ENCODE measurements around the gene FIBP. TPM values are rescaled to one million over a fixed set of nuclear protein-coding genes. Genes with fewer than 3 reads are reported as not detected.

FIBP gene
- total RNA-seq: 95.7 and 125 TPM in 2 replicates

GRCh38 chr11:65888163-65888814 is at the start of gene FIBP:
Gene FIBP (minus strand): TSS chr11:65888471. CDS start chr11:65888418, 53 bp downstream.

DNA sequence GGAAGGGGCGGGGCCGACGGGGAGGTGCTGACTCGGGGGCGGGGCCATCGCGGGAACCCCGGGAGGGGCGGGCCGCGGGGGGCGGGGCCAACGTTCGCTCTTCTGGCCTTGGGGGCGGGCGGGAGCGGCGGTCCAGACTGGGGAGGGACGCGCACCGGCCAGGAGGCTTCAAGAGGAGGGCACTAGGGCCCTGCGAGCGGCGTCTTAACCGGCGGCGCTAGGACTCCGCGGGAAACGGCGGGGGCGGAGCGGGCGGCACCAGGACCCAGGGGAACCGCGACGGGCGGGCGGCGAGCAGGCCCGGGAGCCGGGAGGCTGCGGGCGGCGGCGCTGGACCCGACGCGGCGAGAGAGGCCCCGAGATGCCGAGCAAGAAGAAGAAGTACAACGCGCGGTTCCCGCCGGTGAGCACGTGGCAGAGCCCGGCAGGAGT is 30.9 kb upstream of the FIBP start, which contains the start of gene DRAP1:
Gene DRAP1, plus strand, starts transcription at position 286 of the 432 bp plus-strand sequence. Its CDS starts 76 bp downstream, at position 362.

GRCh38 chr11:65918211-65919140 is 30.2 kb upstream of the FIBP start, which contains the start of gene C11orf68:
Gene C11orf68 (minus strand): TSS chr11:65919062. CDS start chr11:65919031, 31 bp downstream.

DNA sequence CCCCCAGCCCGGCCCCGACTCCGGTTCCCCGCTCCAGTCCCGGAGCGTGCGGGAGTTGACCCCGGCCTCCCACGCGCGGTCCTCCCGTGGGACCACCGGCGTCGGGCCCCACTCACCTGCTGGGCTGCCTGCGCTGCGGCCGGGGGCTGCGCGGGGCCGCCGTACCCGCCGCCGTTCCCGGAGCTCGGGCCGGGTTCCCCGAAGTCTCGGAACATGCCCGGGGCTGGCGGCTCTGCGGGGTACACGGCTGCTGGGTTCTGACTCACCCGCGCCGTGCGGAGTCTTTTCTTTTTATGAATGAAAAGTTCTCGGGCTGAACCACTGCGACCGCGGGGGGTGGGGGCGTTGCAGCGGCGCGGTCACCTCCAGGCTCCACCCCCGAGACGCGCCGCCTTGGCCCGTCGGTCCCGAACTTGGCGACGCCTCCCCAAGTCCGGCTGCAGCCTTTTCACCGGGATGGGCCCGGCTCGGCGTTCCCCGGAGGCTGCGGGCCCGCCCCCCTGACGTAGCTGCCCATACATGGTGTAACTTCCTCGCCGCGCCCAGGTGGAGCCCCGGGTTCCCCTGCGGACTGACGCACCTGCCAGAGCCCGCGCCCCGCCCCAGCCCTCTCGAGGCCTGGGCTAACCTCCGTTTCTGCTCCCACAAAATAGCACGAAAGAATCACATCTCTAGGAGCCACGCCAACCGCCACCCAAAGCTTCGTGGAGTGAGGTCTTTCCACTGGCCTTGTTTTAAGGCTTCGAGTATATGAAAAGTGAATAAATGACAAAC is 12.0 kb upstream of the FIBP start, which contains the start of gene FOSL1:
Gene FOSL1, minus strand, starts transcription at position 264 of the 774 bp plus-strand sequence. Its CDS starts 49 bp downstream, at position 215.

DNA sequence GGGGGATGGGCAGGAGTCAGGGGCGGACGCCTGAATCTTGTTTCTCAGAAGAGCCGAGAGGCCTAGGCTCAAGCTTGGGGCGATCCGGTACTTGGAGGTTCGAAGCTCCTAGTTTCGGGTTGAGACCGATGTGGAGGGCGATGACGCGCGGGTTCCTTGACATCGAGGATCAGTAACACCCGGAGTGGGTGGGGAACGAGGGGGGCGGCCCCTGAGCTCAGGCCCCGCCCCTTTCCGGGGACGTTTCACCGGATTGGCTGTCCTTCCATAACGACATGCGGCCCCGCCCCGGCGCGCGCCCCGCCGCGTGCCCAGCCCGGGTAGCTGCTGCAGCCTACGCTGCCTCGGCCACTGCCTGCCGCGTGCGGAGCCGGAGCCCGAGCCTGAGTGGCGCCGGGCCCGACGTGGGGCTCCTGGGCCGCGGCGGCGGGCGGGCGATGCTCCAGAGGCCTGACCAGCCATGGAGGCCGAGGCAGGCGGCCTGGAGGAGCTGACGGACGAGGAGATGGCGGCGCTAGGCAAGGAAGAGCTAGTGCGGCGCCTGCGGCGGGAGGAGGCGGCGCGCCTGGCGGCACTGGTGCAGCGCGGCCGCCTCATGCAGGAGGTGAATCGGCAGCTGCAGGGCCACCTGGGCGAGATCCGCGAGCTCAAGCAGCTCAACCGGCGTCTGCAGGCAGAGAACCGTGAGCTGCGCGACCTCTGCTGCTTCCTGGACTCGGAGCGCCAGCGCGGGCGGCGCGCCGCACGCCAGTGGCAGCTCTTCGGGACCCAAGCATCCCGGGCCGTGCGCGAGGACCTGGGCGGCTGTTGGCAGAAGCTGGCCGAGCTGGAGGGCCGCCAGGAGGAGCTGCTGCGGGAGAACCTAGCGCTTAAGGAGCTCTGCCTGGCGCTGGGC is 2.3 kb upstream of the FIBP start, which contains the start of gene CCDC85B:
Gene CCDC85B, plus strand, starts transcription at position 350 of the 895 bp plus-strand sequence. Its CDS starts 111 bp downstream, at position 461.

DNA sequence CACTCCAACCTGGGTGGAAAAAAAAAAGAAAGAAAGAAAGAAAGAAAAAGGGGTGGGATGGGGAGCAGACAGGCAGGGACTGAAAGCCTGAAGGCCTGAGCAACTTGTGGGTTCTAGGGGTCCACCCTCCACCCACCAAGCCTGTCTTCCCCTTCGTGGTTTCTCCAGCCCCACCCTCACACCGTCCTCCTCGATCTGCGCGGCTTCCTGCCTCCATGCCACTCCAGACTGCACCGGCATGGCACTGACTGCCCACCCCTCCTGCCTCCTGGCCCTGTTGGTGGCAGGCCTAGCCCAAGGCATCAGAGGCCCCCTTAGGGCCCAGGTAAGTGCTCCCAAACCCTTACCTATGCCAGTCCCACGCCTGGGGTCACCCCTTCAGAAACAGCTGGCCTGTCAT is 8.7 kb downstream of the FIBP start, which contains the start of gene CTSW:
Gene CTSW, plus strand, starts transcription at position 221 of the 400 bp plus-strand sequence. Its CDS starts 18 bp downstream, at position 239.

DNA sequence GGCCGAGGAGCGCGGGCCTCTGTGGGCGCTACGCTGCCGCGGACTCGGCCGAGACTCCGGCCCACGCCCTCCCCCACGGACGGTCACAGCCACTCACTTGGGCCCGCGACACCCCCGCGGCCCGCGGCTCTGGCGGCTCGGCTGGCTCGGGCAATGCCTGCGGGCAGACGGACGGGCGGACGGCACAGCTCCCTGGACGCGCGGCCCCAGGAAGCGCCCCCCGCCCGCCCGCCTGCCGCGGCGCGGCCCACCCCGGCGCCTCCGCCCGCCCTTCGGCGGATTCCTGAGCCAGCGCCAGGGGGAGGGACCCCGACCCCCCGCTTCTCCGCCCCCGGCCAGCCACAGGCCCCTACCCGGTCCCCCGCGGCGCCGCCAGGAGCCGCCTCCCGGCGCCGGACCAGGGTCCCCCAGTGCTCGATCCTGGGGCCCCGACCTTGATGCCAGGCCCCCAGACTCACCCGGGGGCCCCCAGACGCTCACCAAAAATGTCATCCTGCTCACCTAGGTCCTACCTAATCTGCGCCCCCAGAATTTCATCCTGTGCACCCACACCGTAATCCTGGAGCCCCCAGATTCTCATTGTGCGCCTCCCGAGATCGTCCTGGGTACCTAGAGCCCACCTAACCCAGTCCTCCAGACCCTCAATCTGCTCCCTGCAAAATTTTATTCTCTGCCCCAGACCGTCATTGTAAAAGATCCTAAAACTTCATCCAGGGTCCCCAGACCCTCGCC is 15.5 kb downstream of the FIBP start, which contains the start of gene EFEMP2:
Gene EFEMP2, minus strand, starts transcription at position 215 of the 732 bp plus-strand sequence. CDS start 446 bp downstream, outside the sequence.

DNA sequence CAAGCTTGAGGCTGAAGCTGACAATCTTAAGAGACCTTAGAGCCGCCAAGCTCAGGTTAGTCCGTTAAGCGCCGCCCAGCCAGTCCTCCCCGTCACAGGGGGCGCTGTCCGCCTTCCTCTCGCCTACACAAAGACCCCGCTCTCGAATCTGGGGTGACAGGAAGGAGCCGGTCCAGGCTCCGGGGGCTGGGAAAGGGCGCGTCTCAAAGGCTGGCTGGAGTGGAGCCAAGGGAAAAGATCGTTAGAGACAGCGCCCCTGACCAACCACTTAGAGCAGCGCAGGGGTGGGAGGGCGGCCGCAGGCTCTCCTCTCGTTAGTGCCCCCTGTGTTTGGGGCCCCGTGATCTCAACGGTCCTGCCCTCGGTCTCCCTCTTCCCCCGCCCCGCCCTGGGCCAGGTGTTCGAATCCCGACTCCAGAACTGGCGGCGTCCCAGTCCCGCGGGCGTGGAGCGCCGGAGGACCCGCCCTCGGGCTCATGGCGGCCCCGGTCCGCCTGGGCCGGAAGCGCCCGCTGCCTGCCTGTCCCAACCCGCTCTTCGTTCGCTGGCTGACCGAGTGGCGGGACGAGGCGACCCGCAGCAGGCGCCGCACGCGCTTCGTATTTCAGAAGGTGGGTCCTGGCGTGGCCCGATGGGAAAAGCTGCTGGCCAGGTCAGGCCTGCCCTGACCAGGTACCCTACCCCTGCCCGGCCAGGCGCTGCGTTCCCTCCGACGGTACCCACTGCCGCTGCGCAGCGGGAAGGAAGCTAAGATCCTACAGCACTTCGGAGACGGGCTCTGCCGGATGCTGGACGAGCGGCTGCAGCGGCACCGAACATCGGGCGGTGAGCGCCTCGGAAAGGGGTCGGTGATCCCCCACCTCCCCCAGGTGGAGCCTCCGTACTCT is 27.8 kb downstream of the FIBP start, which contains the start of gene MUS81:
Gene MUS81, plus strand, starts transcription at position 156 of the 887 bp plus-strand sequence. Its CDS starts 321 bp downstream, at position 477.

DNA sequence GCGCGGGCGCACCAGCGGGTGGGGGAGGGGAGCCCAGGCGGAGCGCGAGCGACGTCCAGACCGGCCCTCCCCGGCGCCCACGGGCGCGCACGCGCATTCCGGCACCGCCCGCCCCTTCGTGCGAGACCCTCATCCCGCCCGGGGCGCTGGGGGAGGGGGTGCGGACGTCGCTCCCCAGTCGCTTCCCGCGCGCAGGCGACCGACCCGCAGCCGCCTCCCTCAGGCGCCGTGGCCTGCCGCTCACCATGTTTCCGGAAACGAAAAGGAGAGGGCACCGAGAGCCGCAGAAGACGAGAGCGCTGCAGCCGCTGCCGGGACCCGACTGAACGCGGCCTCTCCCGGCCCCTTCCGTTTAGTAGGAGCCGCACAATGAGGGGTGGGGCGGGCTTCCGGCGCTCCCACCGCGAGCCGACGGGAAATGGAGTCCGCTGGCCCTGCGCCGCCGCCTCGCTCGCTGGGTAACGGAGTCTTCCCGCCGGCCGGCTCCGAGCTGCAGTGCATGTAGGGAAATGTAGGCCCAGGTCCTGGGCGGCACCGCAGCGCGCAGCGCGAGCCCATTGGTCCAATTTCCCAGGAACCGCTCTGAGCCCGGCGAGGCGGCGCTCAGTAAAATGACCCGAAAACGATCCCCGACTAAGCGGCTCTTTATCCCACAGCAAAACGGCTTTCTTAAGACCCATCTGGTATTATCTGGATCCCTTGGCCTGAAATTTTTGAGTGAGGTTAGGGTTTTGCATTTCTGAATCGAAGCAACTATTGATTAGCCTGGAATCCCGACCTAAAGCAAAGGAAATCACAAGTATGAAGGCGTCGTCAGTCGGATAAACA is 30.2 kb downstream of the FIBP start, which contains the start of gene CFL1:
Gene CFL1, minus strand, starts transcription at position 328 of the 828 bp plus-strand sequence. Its CDS starts 81 bp downstream, at position 247.

Other genes starting within 250 kb of the FIBP start
- 63.1 and 67.4 TPM in 2 replicates for gene RELA, start 225.6 kb downstream of the FIBP start, total RNA-seq
- gene KAT5, start 176.2 kb downstream of the FIBP start, total RNA-seq: 42.8 and 56.6 TPM in 2 replicates
- gene RNASEH2C, start 167.7 kb downstream of the FIBP start, total RNA-seq: 92.3 and 93.2 TPM in 2 replicates
- 10.8 and 11.3 TPM in 2 replicates for gene AP5B1, start 107.5 kb downstream of the FIBP start, total RNA-seq
- not detected in 2 replicates for gene OVOL1, start 101.4 kb downstream of the FIBP start, total RNA-seq
- gene SNX32, start 54.5 kb downstream of the FIBP start, total RNA-seq: not detected in 2 replicates
- 2,226 and 2,249 TPM in 2 replicates for gene CFL1, start 30.3 kb downstream of the FIBP start, total RNA-seq
- 35.0 and 40.1 TPM in 2 replicates for gene MUS81, start 28.0 kb downstream of the FIBP start, total RNA-seq
- gene EFEMP2, start 15.7 kb downstream of the FIBP start, total RNA-seq: 29.5 and 33.7 TPM in 2 replicates
- gene CTSW, start 8.6 kb downstream of the FIBP start, total RNA-seq: 0.20 TPM in 1 of 2 replicates, not detected in the other
- 258 and 273 TPM in 2 replicates for gene CCDC85B, start 2.2 kb upstream of the FIBP start, total RNA-seq
- gene FOSL1, start 11.9 kb upstream of the FIBP start, total RNA-seq: 125 and 127 TPM in 2 replicates
- 18.9 and 19.7 TPM in 2 replicates for gene C11orf68, start 30.6 kb upstream of the FIBP start, total RNA-seq
- gene DRAP1, start 31.0 kb upstream of the FIBP start, total RNA-seq: 209 and 235 TPM in 2 replicates
- gene TSGA10IP, start 57.0 kb upstream of the FIBP start, total RNA-seq: not detected in 2 replicates
- 32.7 and 43.3 TPM in 2 replicates for gene SART1, start 73.3 kb upstream of the FIBP start, total RNA-seq
- gene EIF1AD, start 113.7 kb upstream of the FIBP start, total RNA-seq: 27.2 and 38.1 TPM in 2 replicates
- gene BANF1, start 114.0 kb upstream of the FIBP start, total RNA-seq: 109 and 139 TPM in 2 replicates
- gene CST6, start 123.5 kb upstream of the FIBP start, total RNA-seq: 0.20 and 0.25 TPM in 2 replicates
- gene CATSPER1, start 138.0 kb upstream of the FIBP start, total RNA-seq: 0.47 TPM in 1 of 2 replicates, not detected in the other
- not detected in 2 replicates for gene GAL3ST3, start 160.7 kb upstream of the FIBP start, total RNA-seq
- 130 and 155 TPM in 2 replicates for gene SF3B2, start 163.9 kb upstream of the FIBP start, total RNA-seq
- gene PACS1, start 181.8 kb upstream of the FIBP start, total RNA-seq: 18.0 and 19.3 TPM in 2 replicates

Measured in mammary microvascular endothelial cell (primary cell).